ENCODE results near the gene PRDM5. TPM values are rescaled to one million over a fixed set of nuclear protein-coding genes. Genes with fewer than 3 reads are reported as not detected.

Gene PRDM5
- total RNA-seq, 1 experiment from 2014 or later: 5.1 TPM

DNA sequence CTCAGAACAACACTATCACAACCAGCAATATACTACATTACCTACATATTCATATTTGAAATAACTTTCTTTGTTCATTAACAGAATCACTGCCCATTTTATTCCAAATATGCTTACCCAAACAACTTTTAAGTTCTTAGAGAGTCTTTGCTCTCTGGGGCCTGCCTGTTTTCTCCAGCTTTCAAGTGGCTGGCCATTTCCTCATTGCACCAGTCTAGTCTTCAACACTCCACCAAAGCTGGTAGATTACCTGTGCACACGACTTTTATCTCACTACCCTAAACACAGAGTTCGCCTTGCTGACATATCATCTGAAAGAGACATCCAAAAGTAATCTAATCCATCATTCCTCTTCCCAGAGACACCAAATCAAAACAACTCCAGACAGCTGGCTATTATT is 66.2 kb downstream of the PRDM5 start:
- no peak for TF ChIP-seq EGR1 (IDR thresholded peaks at IDR 0.05; ENCODE audit: low read depth)
- TF ChIP-seq, protein P1, sequence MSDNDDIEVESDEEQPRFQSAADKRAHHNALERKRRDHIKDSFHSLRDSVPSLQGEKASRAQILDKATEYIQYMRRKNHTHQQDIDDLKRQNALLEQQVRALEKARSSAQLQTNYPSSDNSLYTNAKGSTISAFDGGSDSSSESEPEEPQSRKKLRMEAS (IDR thresholded peaks at IDR 0.05): no peak
- no peak for TF ChIP-seq POLR2A (IDR thresholded peaks at IDR 0.05; ENCODE audit: borderline replicate concordance, extremely low read depth, insufficient read depth, insufficient read length)
- no peak for TF ChIP-seq ZFX (IDR thresholded peaks at IDR 0.05)
- no peak for TF ChIP-seq ELF1 (IDR thresholded peaks at IDR 0.05; ENCODE audit: borderline replicate concordance, low read depth)
- TF ChIP-seq TCF7L2 (IDR thresholded peaks at IDR 0.05; ENCODE audit: borderline replicate concordance, extremely low read depth, insufficient read depth, insufficient read length): no peak
- no peak for TF ChIP-seq FOSL1 (IDR thresholded peaks at IDR 0.05; ENCODE audit: low read depth)
- TF ChIP-seq POLR2AphosphoS5 (IDR thresholded peaks at IDR 0.05; ENCODE audit: low read depth, low read length): no peak
- TF ChIP-seq, protein P2, sequence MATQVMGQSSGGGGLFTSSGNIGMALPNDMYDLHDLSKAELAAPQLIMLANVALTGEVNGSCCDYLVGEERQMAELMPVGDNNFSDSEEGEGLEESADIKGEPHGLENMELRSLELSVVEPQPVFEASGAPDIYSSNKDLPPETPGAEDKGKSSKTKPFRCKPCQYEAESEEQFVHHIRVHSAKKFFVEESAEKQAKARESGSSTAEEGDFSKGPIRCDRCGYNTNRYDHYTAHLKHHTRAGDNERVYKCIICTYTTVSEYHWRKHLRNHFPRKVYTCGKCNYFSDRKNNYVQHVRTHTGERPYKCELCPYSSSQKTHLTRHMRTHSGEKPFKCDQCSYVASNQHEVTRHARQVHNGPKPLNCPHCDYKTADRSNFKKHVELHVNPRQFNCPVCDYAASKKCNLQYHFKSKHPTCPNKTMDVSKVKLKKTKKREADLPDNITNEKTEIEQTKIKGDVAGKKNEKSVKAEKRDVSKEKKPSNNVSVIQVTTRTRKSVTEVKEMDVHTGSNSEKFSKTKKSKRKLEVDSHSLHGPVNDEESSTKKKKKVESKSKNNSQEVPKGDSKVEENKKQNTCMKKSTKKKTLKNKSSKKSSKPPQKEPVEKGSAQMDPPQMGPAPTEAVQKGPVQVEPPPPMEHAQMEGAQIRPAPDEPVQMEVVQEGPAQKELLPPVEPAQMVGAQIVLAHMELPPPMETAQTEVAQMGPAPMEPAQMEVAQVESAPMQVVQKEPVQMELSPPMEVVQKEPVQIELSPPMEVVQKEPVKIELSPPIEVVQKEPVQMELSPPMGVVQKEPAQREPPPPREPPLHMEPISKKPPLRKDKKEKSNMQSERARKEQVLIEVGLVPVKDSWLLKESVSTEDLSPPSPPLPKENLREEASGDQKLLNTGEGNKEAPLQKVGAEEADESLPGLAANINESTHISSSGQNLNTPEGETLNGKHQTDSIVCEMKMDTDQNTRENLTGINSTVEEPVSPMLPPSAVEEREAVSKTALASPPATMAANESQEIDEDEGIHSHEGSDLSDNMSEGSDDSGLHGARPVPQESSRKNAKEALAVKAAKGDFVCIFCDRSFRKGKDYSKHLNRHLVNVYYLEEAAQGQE (IDR thresholded peaks at IDR 0.05; ENCODE audit: low read depth): no peak
- TF ChIP-seq CBX3 (IDR thresholded peaks at IDR 0.05; ENCODE audit: low read depth): no peak
- no peak for TF ChIP-seq YY1 (IDR thresholded peaks at IDR 0.05; ENCODE audit: extremely low read depth, insufficient replicate concordance, low read depth, low read length)
- TF ChIP-seq, protein P3, sequence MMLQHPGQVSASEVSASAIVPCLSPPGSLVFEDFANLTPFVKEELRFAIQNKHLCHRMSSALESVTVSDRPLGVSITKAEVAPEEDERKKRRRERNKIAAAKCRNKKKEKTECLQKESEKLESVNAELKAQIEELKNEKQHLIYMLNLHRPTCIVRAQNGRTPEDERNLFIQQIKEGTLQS (IDR thresholded peaks at IDR 0.05): no peak
- no peak for TF ChIP-seq JUND (IDR thresholded peaks at IDR 0.05)
- TF ChIP-seq CEBPB (IDR thresholded peaks at IDR 0.05; ENCODE audit: low read depth): no peak
- no peak for TF ChIP-seq RAD21 (IDR thresholded peaks at IDR 0.05; ENCODE audit: low read depth)
- TF ChIP-seq SIN3A (IDR thresholded peaks at IDR 0.05; ENCODE audit: low read depth): no peak
- TF ChIP-seq, protein P4, sequence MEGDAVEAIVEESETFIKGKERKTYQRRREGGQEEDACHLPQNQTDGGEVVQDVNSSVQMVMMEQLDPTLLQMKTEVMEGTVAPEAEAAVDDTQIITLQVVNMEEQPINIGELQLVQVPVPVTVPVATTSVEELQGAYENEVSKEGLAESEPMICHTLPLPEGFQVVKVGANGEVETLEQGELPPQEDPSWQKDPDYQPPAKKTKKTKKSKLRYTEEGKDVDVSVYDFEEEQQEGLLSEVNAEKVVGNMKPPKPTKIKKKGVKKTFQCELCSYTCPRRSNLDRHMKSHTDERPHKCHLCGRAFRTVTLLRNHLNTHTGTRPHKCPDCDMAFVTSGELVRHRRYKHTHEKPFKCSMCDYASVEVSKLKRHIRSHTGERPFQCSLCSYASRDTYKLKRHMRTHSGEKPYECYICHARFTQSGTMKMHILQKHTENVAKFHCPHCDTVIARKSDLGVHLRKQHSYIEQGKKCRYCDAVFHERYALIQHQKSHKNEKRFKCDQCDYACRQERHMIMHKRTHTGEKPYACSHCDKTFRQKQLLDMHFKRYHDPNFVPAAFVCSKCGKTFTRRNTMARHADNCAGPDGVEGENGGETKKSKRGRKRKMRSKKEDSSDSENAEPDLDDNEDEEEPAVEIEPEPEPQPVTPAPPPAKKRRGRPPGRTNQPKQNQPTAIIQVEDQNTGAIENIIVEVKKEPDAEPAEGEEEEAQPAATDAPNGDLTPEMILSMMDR (IDR thresholded peaks at IDR 0.05 in 2 of 3, conservative IDR thresholded peaks at IDR 0.05 in 1 of 3; ENCODE audit: borderline replicate concordance in 1 of 3, insufficient read depth in 1 of 3, low read depth in 2 of 3, low read length in 2 of 3): no peak
- TF ChIP-seq EZH2 (IDR thresholded peaks at IDR 0.05): no peak
- TF ChIP-seq SRF (IDR thresholded peaks at IDR 0.05; ENCODE audit: low read depth): no peak
- no TSS peak for BruUV-seq (replicated peaks)
- CTCF ChIA-PET: no interaction called here
- H2AFZ ChIP-seq (ENCODE audit: low read depth, low read length, poor library complexity, severe bottlenecking): no peak overlapping the region
- peaks cover 0 to 2% of the 10 kb centered on the region in 2 experiments; a peak in 1 of 4 replicates for H3K4me1 ChIP-seq (ENCODE audit: control insufficient read depth in 1 of 2, insufficient read depth in 2 of 2, low read length in 2 of 2)
- intact Hi-C loops (cut with micrococcal nuclease): no loop called here
- no peaks in the 10 kb centered on the region for H3K9me2 ChIP-seq (ENCODE audit: insufficient read depth)
- H3K4me3 ChIP-seq (replicated peaks in 1 of 2; ENCODE audit: low read depth in 1 of 2, low read length in 2 of 2): no peak overlapping the region
- no peak overlapping the region for H3K9ac ChIP-seq (ENCODE audit: low read length)
- RAD21 ChIA-PET (ENCODE audit: low non-redundant PET in 1 of 2, low total read pairs in 2 of 2, uncharacterized antibody in 2 of 2, unreplicated experiment in 2 of 2): no interaction called here
- POLR2A ChIA-PET: no interaction called here
- no peaks in the 10 kb centered on the region for H3K36me3 ChIP-seq (ENCODE audit: control insufficient read depth in 1 of 2, insufficient read depth in 2 of 2, low read length in 2 of 2)
- no peak for DNase-seq (ENCODE audit: low read depth, low spot score)
- ATAC-seq: no peak
- no peaks in the 10 kb centered on the region for H4K20me1 ChIP-seq (ENCODE audit: insufficient read depth)
- no peak overlapping the region for H3K4me2 ChIP-seq (ENCODE audit: low read length)
- no peak overlapping the region for H3K27ac ChIP-seq (ENCODE audit: low read depth, low read length)
- no peaks in the 10 kb centered on the region for H3K79me2 ChIP-seq (ENCODE audit: insufficient read depth, low read length)
- H3K27me3 ChIP-seq (ENCODE audit: insufficient read depth, low read length): no peaks in the 10 kb centered on the region
- no peaks in the 10 kb centered on the region for H3K9me3 ChIP-seq (ENCODE audit: control insufficient read depth in 1 of 2, insufficient read depth in 1 of 2, low read depth in 1 of 2, low read length in 2 of 2)
